NT2/D1 (cell line): ENCODE results near the gene AGRN.

Experiments
- SUZ12 ChIP-seq: IDR thresholded peaks from 2 replicates; pipeline ENCODE4 v1.6.1; 2011; ENCODE audit not compliant: insufficient read length, insufficient read depth; ENCODE audit errors: extremely low read depth
- YY1 ChIP-seq: IDR thresholded peaks from 2 replicates; pipeline ENCODE4 v1.6.1; 2011; ENCODE audit not compliant: insufficient read length, insufficient read depth

DNA sequence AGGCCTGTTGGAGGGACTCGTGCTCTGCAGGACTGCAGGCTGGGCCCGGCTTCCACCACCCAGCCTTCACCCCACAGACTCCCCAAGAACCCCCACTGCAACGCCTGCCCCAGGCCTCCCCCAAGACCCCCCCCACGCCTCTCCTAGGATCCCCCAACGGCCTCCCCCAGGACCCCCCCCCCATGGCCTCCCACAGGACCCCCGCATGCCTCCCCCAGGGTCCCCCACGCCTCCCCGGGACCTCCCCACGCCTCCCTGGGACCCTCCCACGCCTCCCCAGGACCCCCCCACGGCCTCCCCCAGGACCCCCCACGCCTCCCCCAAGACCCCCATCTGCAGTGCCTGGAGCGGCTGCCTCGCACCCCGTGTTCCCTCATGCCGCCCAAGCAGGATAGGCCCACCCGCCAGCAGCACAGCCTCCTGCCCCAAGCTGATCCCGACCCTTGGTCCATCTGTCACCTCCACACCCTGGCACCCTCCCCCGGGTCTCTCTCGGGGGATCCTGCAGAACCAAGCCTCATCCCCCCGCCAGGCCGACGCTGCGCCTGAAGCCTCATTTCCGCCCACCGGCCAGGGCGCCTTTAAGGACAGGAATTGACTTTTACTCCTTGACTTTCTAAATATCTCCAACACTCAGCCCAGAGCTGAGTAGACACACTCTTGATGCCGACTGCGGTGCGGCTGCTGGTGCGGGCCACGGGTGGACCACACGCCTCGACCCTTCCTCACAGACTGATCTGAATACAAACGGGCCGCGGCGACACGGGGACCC, 68.3 kb downstream of the AGRN start:
- TF ChIP-seq YY1 (no peak), SUZ12 (no peak)
